ENCODE data around the gene CEP83. TPM values are rescaled to one million over a fixed set of nuclear protein-coding genes. Genes with fewer than 3 reads are reported as not detected.
"Not testable (repeated sequence)": the region's sequence is repeated elsewhere in the genome, so short reads cannot be mapped to it uniquely, and the experiment has no call there.

The CEP83 gene
- total and polyA plus RNA-seq, 8 donors = 11.9 to 46.1 (median 38.8) TPM

- Histone ChIP-seq H3K27me3 (no peaks in the 10 kb centered on the region), H3K4me1 (peaks cover 0 to 20% of the 10 kb centered on the region in 2 donors), H3K9me3 (peaks cover 0 to 23% of the 10 kb centered on the region in 2 donors), H3K4me3 (no peak overlapping the region), H3K27ac (no peak overlapping the region), H3K36me3 (no peaks in the 10 kb centered on the region)
- no peak for ATAC-seq
- DNase-seq = no peak
- intact Hi-C loops (cut with DNase I) = no loop called here
- TF ChIP-seq CTCF (IDR thresholded peaks at IDR 0.05) = no peak
Measured at GRCh38 chr12:94429191-94429590, 30.5 kb downstream of the CEP83 start.

- Histone ChIP-seq H3K4me1 (peaks cover 0 to 14% of the 10 kb centered on the region in 2 donors), H3K27ac (no peak overlapping the region), H3K27me3 (no peaks in the 10 kb centered on the region), H3K9me3 (peaks cover under 1 to 34% of the 10 kb centered on the region in 2 donors), H3K4me3 (no peak overlapping the region), H3K36me3 (no peaks in the 10 kb centered on the region)
- ATAC-seq (peak; percentile 71), DNase-seq (peak in 3 of 4 donors; percentile 44 to 78 (median 70))
- intact Hi-C loops (cut with DNase I) = no loop called here
- no peak for TF ChIP-seq CTCF (IDR thresholded peaks at IDR 0.05)
Measured at GRCh38 chr12:94427501-94428381, 31.9 kb downstream of the CEP83 start.

GRCh38 chr12:94426049-94426448, 33.6 kb downstream of the CEP83 start:
- Histone ChIP-seq H3K4me1 (peaks cover 0 to 14% of the 10 kb centered on the region in 2 donors), H3K9me3 (peaks cover 6 to 45% of the 10 kb centered on the region in 2 donors), H3K36me3 (no peaks in the 10 kb centered on the region), H3K4me3 (no peak overlapping the region), H3K27ac (no peak overlapping the region), H3K27me3 (no peaks in the 10 kb centered on the region)
- no peak for DNase-seq
- no peak for TF ChIP-seq CTCF (IDR thresholded peaks at IDR 0.05)
- intact Hi-C loops (cut with DNase I) = no loop called here
- ATAC-seq = no peak

DNA sequence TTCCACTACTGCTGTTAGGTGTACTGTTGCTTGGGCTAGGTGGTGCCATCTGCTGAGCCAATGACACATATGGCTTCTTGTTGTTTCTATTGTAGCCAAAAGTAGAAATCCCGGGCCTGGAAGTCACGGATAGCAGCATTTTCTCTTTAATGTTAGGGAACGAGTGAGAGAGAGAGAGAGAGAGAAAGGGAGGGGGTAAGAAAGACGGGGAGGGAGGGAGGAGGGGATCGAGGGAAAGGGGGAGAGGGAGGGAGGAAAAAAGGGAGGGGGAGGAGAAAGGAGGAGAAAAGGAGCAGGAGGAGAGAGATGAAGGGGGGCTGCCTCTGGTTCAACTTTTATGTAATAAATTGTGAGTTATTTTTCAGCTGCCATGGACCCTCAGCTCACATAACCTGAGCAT, 34.8 kb downstream of the CEP83 start:
- Histone ChIP-seq H3K9me3 (peaks cover 6 to 47% of the 10 kb centered on the region in 2 donors), H3K4me1 (peaks cover 0 to 14% of the 10 kb centered on the region in 2 donors)
- H3K27me3 ChIP-seq; H3K36me3 ChIP-seq; intact Hi-C loops (cut with DNase I); H3K4me3 ChIP-seq; H3K27ac ChIP-seq: not testable (repeated sequence)
- peak in 1 of 4 donors; percentile 36 for DNase-seq
- peak; percentile 38 for ATAC-seq

- Histone ChIP-seq H3K36me3 (no peaks in the 10 kb centered on the region), H3K4me1 (no peaks in the 10 kb centered on the region), H3K27me3 (no peaks in the 10 kb centered on the region), H3K4me3 (no peak overlapping the region), H3K27ac (no peak overlapping the region), H3K9me3 (peaks cover 6 to 55% of the 10 kb centered on the region in 2 donors)
- ATAC-seq (no peak), DNase-seq (no peak)
- no peak for TF ChIP-seq CTCF (IDR thresholded peaks at IDR 0.05)
- intact Hi-C loops (cut with DNase I) = no loop called here
Measured at GRCh38 chr12:94421868-94422740, 37.6 kb downstream of the CEP83 start.

Measured in left lung (tissue), 10 donors.